NOMO-1 treated with DMSO at 0.1 percent for 48 hours (cell line): ENCODE results near the gene ATP8A2.
A peak's percentile ranks its signal among the peaks of the same experiment; 100 is the strongest.

Experiments used
- DNase-seq: peaks from one replicate; lab custom pipeline; 2025; ENCODE audit not compliant: unreplicated experiment; lab: John Stamatoyannopoulos, UW

Gene ATP8A2

DNA sequence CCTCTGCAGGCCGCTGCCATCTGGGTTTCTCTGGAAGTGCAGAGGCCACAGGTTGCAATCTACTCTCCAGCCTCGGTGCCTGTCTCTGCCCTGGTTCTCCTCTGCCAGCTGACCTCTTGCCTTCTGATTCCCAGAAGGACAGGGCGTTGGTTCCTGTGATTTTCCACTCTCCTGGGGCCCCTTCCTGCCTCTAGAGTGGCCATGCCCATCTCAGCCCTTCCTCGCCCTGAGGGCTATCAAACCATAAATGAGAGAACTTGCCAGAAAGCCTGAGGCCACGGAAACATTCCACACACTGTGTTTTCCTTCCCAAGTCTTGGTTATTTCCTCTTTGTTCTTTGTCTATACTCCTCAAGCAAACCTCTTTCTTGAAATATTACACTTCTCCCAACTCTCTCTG, 533.8 kb downstream of the ATP8A2 start:
- DNase-seq = no peak

DNA sequence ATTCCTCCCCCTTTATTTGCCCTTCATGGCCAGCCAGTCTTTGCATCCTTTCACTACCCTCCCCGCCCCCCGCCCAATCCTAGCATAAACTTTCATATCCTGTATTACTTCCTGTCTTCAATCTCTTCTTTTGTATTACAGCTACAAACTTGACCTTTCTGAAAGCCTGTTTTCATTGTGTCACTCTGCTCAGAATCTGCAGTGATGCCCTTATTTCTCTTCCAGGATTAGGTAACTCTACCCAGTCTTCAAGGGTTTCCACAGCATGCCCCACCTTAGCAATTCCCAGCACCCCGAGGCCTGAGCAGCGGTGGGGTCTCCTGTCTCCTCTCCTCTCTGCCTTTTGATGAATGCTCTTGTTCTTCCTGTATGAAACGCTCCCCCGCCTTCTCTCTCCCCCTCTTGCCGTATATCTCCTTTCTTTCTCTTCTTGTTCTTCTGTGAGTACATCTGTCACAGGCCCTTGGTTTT, 534.5 kb downstream of the ATP8A2 start:
- DNase-seq = peak; percentile 59

DNA sequence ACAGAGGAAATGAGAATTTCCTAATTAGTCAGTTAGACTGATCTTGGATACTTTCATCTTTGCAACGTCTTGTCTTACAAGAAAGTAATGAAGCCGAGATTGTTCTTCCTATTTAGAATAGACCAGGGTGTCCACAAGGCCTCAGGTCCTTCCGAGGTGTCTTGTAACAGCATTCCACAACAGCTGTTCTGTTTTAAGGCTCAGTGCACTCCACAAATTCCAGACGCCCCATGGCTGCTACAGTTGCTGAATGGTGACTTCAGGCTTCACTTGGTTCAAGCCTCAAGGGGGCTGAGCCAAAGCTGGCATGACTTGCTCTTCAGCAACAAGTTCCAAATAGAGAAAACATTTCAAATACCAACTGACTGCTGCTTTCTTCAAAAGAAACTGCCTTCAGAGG, 536.6 kb downstream of the ATP8A2 start:
- no peak for DNase-seq

DNA sequence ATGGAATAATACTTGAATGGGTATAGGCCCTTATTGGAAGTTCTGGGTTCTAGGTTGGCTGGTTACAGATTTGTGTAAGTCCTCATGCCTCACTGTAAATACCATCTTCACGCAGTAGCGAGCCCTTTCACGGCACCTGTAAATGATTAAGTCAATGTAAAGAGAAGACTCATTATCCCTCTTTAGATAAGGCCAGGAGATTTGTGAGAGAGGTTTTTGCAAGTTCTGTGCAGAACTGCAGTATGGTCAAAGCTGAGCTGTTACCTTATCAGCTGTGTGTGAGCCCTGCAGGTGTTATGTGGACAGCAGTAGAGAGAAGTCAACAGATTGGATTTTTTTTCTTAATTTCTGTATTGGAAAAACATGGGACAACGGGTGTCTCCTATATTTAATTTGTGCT, 538.5 kb downstream of the ATP8A2 start:
- DNase-seq = no peak

DNA sequence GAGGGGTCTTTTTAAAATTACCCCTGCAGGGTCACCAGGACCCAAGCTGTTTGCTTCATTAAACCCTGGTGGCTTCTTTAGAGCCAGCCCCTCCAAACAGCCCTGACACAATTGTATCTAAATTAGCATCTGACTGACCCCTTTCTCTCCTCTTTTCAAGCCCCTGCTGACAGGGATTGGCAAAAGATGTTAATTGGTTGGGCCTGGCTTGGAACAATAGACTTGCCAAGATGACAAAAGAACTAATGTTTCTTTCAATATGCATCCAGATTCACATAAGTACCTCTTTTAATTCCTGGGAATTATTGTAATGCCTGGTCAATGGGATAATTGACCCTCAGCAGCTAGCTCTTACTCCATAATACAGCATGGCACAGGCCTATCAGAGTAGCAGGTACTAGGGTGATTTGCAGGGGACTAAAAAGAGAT, 539.2 kb downstream of the ATP8A2 start:
- no peak for DNase-seq

DNA sequence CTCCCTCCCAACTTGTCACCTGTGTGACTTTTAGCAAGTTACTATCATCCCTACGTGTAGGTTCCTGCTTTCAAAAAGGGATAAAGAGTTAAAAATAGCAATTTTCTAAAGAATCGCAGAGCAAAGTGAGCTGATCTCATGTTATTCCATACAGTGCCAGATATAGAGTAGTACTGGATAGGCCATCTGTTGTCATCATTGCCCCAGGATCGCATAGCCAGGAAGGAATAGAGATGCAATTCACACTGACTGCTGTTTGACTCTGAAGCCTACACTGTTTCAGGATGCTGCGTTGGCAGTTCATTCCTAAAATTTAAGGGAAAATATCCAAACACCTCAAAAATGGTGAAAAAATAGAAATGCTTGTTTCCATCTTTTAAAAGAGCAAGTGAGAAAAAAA, 541.2 kb downstream of the ATP8A2 start:
- DNase-seq = no peak

DNA sequence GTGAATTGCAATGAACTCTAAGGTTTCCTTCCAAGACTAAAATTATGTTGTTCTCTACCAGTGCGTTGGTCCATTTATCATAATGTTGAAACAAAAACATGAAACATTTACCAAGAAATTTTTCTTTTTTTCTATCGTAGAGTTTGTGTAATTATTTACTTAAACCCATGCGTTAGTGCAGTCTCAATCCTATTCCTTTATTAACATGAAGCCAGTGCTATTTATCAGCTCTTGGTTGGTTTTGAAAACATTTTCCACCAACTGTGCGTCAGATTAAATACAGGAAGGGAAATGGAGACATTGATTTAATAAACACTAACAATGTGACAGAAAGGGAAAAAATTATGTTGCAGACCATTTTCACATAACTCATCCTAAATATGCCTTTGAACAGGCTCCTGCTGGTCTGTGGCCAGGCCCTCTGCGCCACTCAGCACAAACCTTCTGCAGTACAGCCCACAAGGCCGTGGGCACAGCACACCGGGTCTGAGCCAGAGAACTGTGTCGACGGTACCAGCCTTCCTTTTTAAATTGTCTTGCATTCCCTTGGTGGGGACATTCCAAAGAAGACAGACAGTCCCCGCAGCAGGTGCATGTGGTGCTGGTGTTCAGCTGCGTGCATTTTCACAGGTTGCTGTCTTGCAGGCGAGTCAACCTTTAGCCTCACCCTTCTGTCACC, 544.2 kb downstream of the ATP8A2 start:
- no peak for DNase-seq

DNA sequence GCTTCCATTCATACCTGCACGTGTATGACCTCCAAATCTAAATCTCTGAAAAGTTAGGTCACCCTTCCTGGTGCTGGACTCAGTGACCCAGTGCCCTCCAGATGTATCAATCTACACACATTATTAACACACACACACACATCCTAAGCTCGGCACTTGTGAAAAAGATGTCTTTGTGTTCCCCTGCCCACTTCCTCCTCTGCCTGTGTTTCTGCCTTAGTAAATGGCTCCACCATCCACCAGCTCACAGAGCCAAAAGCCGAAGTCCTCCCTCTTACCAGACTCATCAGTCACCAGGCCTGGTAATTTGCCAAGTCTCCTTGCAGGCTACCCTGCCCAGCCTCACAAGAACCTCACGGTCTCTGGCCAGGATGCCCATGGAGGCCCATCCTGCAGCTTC, 548.5 kb downstream of the ATP8A2 start:
- DNase-seq = no peak

DNA sequence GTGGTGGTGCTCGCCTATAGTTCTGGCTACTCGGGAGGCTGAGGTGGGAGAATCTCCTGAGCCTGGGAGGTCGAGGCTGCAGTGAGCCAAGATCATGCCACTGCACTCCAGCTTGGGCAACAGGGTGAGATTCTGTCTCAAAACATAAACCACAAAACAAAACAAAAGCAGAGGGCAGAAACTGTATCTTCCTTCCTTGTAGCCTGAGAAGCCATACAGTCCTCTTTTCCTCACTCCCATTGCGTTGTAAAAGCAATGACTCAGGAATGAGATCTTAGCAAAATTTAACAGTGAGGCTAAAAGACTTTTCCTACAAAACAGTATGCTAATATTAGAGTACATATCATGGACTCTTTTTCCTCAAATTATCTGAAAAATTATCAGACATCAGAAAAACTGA, 549.2 kb downstream of the ATP8A2 start:
- no peak for DNase-seq

DNA sequence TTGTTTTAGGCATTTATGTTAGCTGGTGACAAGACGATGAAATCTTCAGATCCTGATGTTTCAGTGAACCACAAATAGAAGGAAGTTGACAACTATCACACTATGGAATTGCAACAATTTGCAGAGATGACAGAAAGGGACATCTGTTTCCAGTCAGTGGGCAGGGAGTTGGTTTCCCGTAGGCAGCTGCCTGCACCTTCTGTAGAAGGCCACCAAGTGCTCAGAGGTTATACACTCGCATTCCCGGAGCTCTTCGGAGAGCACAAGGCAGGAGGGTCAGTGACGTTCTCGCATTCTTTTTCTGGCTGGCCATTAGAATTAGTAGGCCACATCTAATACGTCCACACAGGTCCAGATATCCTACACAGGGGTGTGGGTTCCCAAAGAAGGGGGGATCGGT, 550.6 kb downstream of the ATP8A2 start:
- DNase-seq = peak; percentile 14

DNA sequence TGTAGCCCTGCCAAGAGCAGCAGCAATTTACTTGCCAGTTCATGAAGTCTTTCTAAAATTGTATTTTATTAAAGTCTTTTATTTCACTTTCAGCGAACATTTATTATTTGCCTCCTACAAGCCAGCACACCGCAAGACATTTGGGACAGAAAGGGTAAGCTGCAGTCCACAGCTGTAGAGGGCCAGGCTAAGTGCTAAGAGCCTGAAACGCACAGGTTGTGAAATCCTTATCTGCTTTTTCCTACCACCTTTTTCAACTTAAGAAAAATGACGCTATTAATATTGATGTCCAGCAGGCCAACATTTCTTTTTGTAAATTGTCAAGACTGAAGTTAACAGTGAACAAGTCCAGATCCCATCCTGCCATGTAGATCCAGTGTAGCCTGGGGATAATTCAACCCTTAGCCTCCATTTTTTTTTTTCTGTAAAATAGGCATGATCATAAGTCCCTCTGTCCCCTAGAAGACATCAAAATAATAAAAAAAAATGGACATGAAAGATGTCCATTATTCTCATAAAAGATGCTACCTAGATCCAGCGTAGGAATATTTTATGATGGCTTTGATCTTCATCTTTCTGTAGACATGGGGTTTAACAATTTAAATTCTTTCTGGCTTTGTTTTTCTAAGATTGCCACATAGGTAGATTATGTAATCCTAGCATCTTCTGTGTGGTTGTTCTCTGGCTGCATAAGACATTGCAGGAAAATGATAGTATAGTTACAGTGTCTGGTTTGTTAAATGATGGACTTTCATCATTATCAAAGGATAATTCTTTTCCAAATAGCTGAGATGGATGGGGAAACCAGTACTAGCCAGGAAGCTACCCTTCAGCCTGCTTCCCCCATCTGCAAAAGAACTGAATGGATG, 551.7 kb downstream of the ATP8A2 start:
- DNase-seq = peak; percentile 57

DNA sequence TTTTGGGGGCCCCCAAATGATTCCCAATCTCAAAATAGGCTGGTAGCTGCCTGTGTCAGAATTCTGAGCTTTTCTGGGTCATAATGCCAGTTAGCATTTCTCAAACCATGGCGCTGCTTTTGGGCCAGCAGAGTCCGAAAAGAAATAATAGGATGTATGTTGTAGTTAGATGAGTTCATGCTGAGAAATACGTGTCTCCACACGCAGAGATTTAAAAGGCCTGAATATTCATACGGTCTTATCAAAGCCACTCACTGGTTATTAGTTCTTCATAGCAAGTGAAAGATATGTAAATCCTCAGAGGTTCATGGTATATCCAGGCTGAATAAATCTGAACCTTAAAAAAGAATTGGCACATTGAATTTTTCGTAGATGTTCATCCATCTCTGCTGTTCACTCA, 555.6 kb downstream of the ATP8A2 start:
- DNase-seq = no peak

DNA sequence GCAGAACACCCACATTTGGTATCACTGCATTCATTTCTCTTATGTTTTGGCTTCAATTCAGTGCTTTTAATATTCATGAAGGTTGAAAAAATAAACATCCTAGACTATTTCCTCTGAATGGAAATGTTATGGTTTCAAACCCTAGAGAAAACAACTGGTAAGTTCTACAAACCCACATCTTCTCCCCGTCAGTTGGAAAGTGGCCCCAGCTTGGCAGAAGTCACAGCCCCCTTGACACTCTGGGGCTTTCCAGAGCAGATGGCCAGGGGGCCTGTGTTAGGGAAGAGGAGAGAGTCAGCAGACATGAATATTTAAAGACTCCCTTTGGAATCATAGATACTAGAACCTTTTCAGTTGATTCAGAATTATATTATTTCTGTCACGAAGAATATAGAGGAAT, 556.2 kb downstream of the ATP8A2 start:
- no peak for DNase-seq

DNA sequence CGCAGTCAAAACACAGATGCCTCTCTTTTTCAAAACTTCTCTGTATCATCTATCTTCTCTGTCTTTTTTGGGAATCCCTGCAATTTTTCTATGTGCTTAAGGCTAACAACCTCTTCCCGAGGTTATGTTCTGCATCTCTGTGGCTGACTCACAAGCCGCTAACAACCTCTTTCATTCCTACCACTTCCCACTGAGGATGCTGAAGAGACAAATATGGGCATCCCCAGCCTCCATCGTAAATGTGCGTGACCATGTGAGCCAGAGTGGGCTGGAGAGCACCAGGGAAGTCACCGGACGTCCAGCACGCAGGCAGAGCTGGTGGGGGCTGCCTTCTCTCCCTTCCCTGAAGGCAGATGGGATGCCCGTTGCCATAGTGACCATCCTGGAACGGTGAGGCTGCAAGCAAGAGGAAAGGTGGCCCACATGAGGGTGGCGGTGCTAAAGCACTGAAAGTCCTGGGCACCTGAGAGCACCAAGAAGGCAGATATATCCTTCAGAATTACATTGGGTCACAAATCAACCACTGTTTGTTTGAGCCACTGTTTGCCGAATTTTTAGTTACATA, 557.2 kb downstream of the ATP8A2 start:
- DNase-seq = no peak

DNA sequence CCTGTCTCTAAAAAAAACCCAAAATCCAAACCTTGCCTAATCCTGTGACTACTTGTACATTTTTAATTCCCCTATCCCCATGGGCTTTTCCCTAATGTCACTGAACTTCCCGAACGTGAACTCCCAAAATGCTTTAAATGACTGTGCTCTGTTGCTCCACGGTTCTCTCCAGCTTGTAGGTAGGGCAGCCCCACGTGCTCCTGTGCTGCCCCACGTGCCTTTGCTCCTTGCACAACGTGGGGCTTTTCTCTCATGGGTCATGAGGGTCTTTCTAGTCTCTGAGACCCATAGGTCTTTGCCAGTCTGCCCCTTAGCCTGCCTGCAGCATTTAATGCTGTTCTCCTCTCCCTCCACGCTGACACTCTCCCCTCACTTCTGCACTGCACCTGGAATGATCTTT, 558.0 kb downstream of the ATP8A2 start:
- no peak for DNase-seq

DNA sequence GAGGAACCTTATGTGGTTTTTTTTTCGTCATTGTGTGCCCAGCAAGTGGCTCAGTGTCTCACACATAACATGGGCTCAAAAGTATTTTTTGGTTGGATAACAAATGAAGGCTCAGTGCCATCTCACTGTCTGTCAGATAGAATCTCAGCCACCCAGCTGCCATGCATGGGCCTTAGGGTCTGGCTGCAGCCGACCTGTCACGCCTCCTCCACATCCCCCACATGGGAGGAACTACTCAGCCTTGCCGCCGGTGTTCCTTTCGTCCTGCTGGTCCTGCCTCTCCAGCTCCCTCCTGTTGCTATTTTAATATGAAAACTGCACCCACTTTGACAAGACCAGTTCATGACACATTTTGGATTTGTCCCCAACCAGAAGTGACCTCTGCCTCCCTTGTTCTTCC, 558.9 kb downstream of the ATP8A2 start:
- no peak for DNase-seq

DNA sequence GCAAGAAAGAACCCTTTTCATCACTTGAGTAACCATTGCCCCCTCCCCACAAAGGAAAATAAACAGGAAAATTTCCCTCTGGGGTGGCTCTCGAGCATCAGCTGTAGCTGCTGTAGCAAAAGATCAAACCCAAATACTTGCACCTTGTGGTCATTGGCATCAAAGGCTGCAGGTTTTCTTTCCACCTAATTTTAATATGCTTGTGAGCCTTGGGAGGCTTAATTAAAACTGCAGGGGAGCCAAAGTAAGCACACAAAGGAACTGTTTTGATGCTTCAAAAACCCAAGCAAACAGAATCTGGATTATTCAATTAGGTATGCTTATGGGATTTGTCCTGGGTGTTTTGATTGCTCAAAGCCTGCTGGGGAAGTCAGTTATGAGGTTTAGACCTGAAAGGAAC, 560.6 kb downstream of the ATP8A2 start:
- no peak for DNase-seq

DNA sequence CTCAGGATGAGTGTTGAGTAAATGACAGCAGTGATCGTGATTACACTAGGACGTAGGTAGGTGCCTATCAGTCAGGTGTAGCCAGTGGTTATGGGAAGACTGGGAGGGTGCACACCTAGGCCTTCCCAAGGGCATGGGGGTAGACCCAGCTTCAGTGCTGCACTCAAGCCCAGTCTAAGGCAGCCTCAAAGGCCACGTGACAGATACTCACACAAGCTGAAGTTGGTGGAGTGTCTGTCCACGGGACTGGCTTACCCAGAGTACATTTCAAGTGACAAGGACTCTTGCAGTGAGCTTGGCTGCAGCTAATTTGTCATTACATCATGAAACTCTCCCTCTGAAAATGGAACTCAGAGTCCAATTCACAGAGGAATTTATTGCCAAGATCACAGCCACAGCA, 561.7 kb downstream of the ATP8A2 start:
- DNase-seq = no peak

DNA sequence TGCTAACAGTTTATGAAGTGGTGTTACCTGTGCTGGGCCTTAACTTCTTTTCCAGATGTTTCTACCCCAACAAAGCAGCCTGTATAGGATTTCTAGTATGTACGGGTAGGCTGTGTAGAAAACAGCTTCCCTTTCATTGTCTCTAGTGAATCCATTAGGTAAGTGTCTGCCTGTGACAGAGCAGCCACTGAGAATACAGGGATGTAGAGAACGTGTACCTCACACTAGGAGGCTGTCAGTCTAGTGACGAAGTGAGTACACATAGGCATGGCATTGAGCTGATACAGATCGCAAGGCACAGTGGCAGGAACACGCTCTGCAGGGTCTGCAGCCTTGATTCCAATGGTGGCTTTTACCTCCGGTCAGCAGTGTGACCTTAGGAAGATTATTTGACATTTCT, 562.4 kb downstream of the ATP8A2 start:
- no peak for DNase-seq

DNA sequence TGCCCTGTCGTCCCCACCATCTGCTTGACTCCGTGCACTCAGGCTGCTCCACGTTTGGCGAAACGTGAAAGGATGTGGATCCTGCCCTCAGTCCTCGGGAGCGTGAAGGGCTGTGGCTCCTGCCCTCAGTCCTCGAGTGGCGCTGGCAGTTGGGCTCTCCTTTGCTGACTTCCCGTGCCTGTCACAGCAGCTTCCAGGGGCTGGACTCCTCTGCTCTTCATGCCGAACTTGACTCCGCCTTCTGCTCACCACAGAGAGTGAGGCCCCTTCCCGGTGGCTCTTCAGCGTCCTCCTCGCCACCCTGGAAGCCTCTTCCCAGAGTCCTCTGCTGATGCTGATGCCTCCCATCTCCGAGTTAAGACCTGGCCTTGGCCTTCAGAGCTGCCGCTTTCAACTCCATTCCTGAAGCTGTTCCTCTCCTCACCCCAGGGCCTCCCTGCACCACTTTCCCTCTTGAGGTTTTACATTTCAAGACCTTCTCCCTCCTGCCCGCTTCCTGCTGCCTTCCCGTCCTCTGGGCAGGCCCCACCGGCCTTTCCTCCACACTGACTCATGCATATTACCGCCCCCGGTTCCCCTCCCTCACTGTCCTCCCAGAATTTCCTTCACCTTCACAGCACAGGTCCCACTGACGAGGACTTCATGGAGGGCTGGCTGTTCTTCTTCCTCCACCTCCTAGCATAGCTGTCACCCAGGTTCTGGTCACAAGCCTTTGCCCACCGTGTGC, 568.4 kb downstream of the ATP8A2 start:
- DNase-seq = no peak

DNA sequence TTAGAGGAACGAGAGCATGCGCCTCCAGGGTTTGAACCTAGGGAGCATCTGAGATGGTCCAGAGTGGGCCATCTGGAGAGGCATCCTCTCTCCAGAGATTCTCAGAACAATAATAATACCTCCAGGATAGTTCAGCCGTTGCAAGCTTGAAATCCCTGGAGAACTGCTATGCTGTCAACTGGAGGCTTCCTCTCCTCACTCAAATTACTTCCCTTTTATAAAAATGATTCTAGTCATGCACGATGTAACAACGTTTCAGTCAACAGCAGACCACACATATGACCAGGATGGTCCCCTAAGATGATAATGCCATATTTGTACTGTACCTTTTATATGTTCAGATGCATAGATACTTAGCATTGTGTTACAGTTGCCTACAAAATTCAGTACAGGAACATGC, 571.3 kb downstream of the ATP8A2 start:
- peak; percentile 66 for DNase-seq
